GM12878 (cell line): Measurements from ENCODE around the gene ENDOU. TPM values are rescaled to one million over a fixed set of nuclear protein-coding genes. Genes with fewer than 3 reads are reported as not detected.

ENCODE experiments used
- ATAC-seq: fragments of 200-7000 bp; cut with Tn5 transposase; 3 replicates; pipeline ENCODE4 v1.9.1; 2020; ENCODE audit warnings: mild to moderate bottlenecking, moderate library complexity
- BruUV-seq: library from RNA; stranded (reverse); fragments of 400-500 nt; replicated peaks from 2 replicates; lab custom pipeline; 2021; lab: Mats Ljungman, UMichigan
- CTCF ChIA-PET: fragments of 300-600 bp; sonication (Branson Sonifier 250); formaldehyde crosslinking; extraction: SDS; loops from one replicate; lab custom pipeline; 2021; ENCODE audit warnings: inconsistent platforms; lab: Yijun Ruan, JAX
- POLR2A ChIA-PET: fragments of 350-600 bp; formaldehyde crosslinking; extraction: SDS; loops from one replicate; lab custom pipeline; 2021; ENCODE audit warnings: inconsistent platforms; lab: Charles Lee
- RAD21 ChIA-PET: fragments of 300-600 bp; sonication (Branson Sonifier 250); formaldehyde crosslinking; loops from one replicate; lab custom pipeline; 2023; ENCODE audit warnings: antibody characterized with exemption; ENCODE audit not compliant: unreplicated experiment; lab: Charles Lee
- SMC1A ChIA-PET: fragments of 300-600 bp; sonication (Branson Sonifier 250); formaldehyde crosslinking; loops from one replicate; lab custom pipeline; 2023; ENCODE audit not compliant: unreplicated experiment, uncharacterized antibody; lab: Charles Lee
- DNase-seq: peaks from one replicate; pipeline ENCODE4 v3.0.0-alpha.2; 2011; ENCODE audit warnings: low read depth, low spot score
- FAIRE-seq: peaks from 3 replicates; lab custom pipeline; 2011; peaks lifted over from hg19 to GRCh38; lab: Jason Lieb, UNC
- H2AFZ ChIP-seq: 2 replicates; pipeline ENCODE4 v1.6.0; 2011; ENCODE audit warnings: low read depth, low read length, control low read depth; ENCODE audit not compliant: control insufficient read depth
- H3K27ac ChIP-seq: 2 replicates; pipeline ENCODE4 v1.5.1; 2011; ENCODE audit warnings: control low read depth; ENCODE audit not compliant: control insufficient read depth, insufficient read depth
- H3K27me3 ChIP-seq, 2 experiments: replicated peaks in 1 of 2; 2 replicates each; pipeline versions ENCODE4 v1.6.0 to v1.6.1; 2011; ENCODE audit warnings: low read length in 1 of 2; ENCODE audit not compliant: control insufficient read depth in 2 of 2, insufficient read depth in 2 of 2
- H3K36me3 ChIP-seq, 2 experiments: 2 replicates each; pipeline ENCODE4 v1.5.1; 2011; ENCODE audit warnings: low read length in 1 of 2; ENCODE audit not compliant: control insufficient read depth in 2 of 2, insufficient read depth in 2 of 2
- H3K4me1 ChIP-seq: 2 replicates; pipeline ENCODE4 v1.6.1; 2011; ENCODE audit warnings: mild to moderate bottlenecking, low read length, moderate library complexity, mixed read lengths; ENCODE audit not compliant: control insufficient read depth, insufficient read depth
- H3K4me2 ChIP-seq: 2 replicates; pipeline ENCODE4 v1.6.0; 2011; ENCODE audit warnings: control low read depth; ENCODE audit not compliant: control insufficient read depth, insufficient read depth
- H3K4me3 ChIP-seq: fragments of 200-600 bp; sonication (generic); 2 replicates; pipeline ENCODE4 v1.5.1; 2016
- H3K79me2 ChIP-seq: 2 replicates; pipeline ENCODE4 v1.6.0; 2011; ENCODE audit warnings: low read length; ENCODE audit not compliant: control insufficient read depth, insufficient read depth
- H3K9ac ChIP-seq: 2 replicates; pipeline ENCODE4 v1.8.0; 2011; ENCODE audit warnings: low read length, control low read depth, mixed read lengths; ENCODE audit not compliant: control insufficient read depth, insufficient read depth
- H3K9me3 ChIP-seq: replicated peaks from 3 replicates; pipeline ENCODE4 v1.5.1; 2011; ENCODE audit warnings: mild to moderate bottlenecking, low read length; ENCODE audit not compliant: control insufficient read depth, insufficient read depth
- H4K20me1 ChIP-seq: 2 replicates; pipeline ENCODE4 v1.6.0; 2011; ENCODE audit not compliant: control insufficient read depth, insufficient read depth
- BRCA1 ChIP-seq: IDR thresholded peaks from 2 replicates; pipeline ENCODE4 v1.6.1; 2011; ENCODE audit warnings: low read depth, low read length, improper control_type of control experiment
- CBX5 ChIP-seq: sonication (generic); IDR thresholded peaks from 2 replicates; pipeline ENCODE4 v1.6.1; 2016; ENCODE audit warnings: low read depth, moderate library complexity, mild to moderate bottlenecking, inconsistent platforms
- FOXM1 ChIP-seq: IDR thresholded peaks from 2 replicates; pipeline ENCODE4 v1.6.1; 2012; ENCODE audit warnings: low read depth, mild to moderate bottlenecking, inconsistent platforms, low read length, moderate library complexity
- GATAD2B ChIP-seq: fragments of 450-650 bp; conservative IDR thresholded peaks from 2 replicates; pipeline ENCODE4 v1.6.1; 2017; ENCODE audit warnings: low read depth, mild to moderate bottlenecking, moderate library complexity
- JUND ChIP-seq: IDR thresholded peaks from 2 replicates; pipeline ENCODE4 v1.6.1; 2012; ENCODE audit warnings: low read depth, mild to moderate bottlenecking, low read length, improper control_type of control experiment, moderate library complexity
- PAX5 ChIP-seq: IDR thresholded peaks from 2 replicates; pipeline ENCODE4 v1.6.1; 2011; ENCODE audit warnings: low read depth, low read length, borderline replicate concordance
- TAF1 ChIP-seq: IDR thresholded peaks from 2 replicates; pipeline ENCODE4 v1.6.1; 2011; ENCODE audit warnings: mild to moderate bottlenecking, low read depth, low read length, borderline replicate concordance
- WGBS: methylation state at CpG from one replicate; pipeline ENCODE4 v1.1.6; 2016; ENCODE audit warnings: low lambda C conversion rate; ENCODE audit not compliant: insufficient replicate concordance, insufficient coverage; ENCODE audit errors: missing lambda C conversion rate; 5-methylcytosine and 5-hydroxymethylcytosine counted together
- in situ Hi-C: fragments of 300-500 bp; cut with MboI; formaldehyde crosslinking; loops from 9 replicates; pipeline ENCODE4 v1.14.3; 2018; ENCODE audit warnings: mixed read lengths
- intact Hi-C: fragments of 100-400 bp; cut with micrococcal nuclease; formaldehyde crosslinking; loops from one replicate; pipeline ENCODE4 v1.14.2; 2022; ENCODE audit not compliant: unreplicated experiment
- polyA plus RNA-seq, 11 experiments: library from polyadenylated mRNA; depleted of rRNA in 4 of 11; unstranded in 6 of 11; stranded (reverse) in 5 of 11; fragments of >200 nt; fragmentation: Nextera tagmentation in 4 of 11; fragmentation: Illumina TruSeq in 1 of 11; extraction: Ambion mirVana in 4 of 11; extraction: Trizol in 1 of 11; gene quantifications; 1 replicate in 1 of 11; 2 replicates in 10 of 11; pipeline versions ENCODE4 v1.2.1 to v1.2.3, GENCODE V29; 2011 to 2016; ENCODE audit warnings: inconsistent platforms in 2 of 11, missing spikeins in 2 of 11, low read depth in 1 of 11
- total RNA-seq, 4 experiments: library from RNA; depleted of rRNA in 3 of 4; stranded (reverse); fragments of >200 nt in 3 of 4; fragmentation: Illumina TruSeq in 1 of 4; extraction: Trizol in 1 of 4; gene quantifications; 2 replicates each; pipeline versions ENCODE4 v1.2.1 to v1.2.3, GENCODE V29; 2013 to 2021
- TF ChIP-seq, protein P1 (sequence below): fragments of 450-650 bp; IDR thresholded peaks from 2 replicates; pipeline ENCODE4 v1.6.1; 2016; ENCODE audit warnings: mild to moderate bottlenecking, moderate library complexity, borderline replicate concordance

The ENDOU gene
- total and polyA plus RNA-seq, 10 of the 15 experiments (the other 5 are each of a cell fraction or from before 2014, with no cell fraction given) = 0.03 to 0.17 (median 0.10) TPM; not detected in 4

DNA sequence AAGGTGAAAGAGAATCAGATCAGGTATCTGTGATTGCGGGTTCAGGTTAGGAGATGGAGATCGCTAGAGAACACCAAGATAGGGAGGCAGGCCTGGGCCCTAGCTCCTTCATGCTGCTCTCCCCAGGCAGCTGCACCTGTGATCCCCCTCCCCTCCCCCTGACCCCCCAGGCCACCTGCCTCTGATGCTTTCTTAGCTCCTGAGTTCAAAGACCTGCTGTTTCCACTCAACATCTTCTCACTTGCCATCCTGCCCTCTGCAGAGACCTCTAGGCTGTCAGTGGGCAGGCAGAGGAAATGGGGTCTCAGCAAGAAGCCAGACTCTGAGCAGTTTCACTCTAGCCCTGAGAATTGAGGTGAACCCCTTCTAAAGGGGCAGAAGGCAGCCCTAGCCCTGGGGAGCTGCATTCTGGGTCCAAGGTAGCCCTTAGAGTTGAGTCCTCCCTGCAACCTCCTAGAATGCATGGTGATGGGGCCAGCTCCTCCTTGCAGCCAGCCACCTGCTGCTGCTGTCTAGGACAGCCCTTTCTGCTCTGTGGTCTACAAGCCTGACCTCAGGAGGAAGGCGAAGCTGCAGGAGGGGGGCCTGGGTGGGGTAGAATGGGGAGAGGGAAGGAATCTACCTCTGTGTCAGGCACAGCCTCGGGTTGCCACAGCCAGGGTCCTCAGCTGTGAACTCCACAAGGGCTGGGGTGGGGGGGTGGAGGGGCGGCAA is 41.4 kb upstream of the ENDOU start:
- Histone ChIP-seq H3K4me1 (no peaks in the 10 kb centered on the region), H3K27ac (no peak overlapping the region), H3K79me2 (no peaks in the 10 kb centered on the region), H3K9ac (no peak overlapping the region), H4K20me1 (no peaks in the 10 kb centered on the region), H3K9me3 (no peaks in the 10 kb centered on the region), H3K27me3 (no peaks in the 10 kb centered on the region), H3K4me2 (no peak overlapping the region), H3K36me3 (no peaks in the 10 kb centered on the region), H3K4me3 (no peak overlapping the region), H2AFZ (no peak overlapping the region)
- SMC1A ChIA-PET = interaction anchor here (0.7 to 7.2 kb wide), 22 partner anchors 9 to 115 kb away, joined by 3 to 267 read pairs (median 6); partner anchors contain the start of genes ENDOU and RAPGEF3
- no peak for DNase-seq
- TF ChIP-seq GATAD2B (no peak), BRCA1 (no peak), PAX5 (no peak), TAF1 (no peak), CBX5 (no peak), JUND (no peak), FOXM1 (no peak)
- TF ChIP-seq, protein P1, sequence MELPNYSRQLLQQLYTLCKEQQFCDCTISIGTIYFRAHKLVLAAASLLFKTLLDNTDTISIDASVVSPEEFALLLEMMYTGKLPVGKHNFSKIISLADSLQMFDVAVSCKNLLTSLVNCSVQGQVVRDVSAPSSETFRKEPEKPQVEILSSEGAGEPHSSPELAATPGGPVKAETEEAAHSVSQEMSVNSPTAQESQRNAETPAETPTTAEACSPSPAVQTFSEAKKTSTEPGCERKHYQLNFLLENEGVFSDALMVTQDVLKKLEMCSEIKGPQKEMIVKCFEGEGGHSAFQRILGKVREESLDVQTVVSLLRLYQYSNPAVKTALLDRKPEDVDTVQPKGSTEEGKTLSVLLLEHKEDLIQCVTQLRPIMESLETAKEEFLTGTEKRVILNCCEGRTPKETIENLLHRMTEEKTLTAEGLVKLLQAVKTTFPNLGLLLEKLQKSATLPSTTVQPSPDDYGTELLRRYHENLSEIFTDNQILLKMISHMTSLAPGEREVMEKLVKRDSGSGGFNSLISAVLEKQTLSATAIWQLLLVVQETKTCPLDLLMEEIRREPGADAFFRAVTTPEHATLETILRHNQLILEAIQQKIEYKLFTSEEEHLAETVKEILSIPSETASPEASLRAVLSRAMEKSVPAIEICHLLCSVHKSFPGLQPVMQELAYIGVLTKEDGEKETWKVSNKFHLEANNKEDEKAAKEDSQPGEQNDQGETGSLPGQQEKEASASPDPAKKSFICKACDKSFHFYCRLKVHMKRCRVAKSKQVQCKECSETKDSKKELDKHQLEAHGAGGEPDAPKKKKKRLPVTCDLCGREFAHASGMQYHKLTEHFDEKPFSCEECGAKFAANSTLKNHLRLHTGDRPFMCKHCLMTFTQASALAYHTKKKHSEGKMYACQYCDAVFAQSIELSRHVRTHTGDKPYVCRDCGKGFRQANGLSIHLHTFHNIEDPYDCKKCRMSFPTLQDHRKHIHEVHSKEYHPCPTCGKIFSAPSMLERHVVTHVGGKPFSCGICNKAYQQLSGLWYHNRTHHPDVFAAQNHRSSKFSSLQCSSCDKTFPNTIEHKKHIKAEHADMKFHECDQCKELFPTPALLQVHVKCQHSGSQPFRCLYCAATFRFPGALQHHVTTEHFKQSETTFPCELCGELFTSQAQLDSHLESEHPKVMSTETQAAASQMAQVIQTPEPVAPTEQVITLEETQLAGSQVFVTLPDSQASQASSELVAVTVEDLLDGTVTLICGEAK = no peak
- no peak for FAIRE-seq
- POLR2A ChIA-PET = interaction anchor here (1.0 to 5.7 kb wide), 2 partner anchors 24 to 111 kb away, joined by 3 to 40 read pairs; no protein-coding TSS in a partner anchor
- BruUV-seq = no TSS peak
- intact Hi-C loops (loop anchor here (1.0 kb wide), 2 partner anchors 24 to 51 kb away; no protein-coding TSS in a partner anchor), in situ Hi-C loops (no loop called here)
- peak; percentile 29 for ATAC-seq
- CTCF ChIA-PET = interaction anchor here (0.6 to 19.3 kb wide), 29 partner anchors 10 to 734 kb away, joined by 3 to 814 read pairs (median 6); partner anchors contain the start of genes ENDOU, RAPGEF3 and RPAP3
- WGBS = 63% methylated on average over 4 of the region's 5 CpGs
- RAD21 ChIA-PET = interaction anchor here (0.6 to 8.9 kb wide), 20 partner anchors 11 to 329 kb away, joined by 3 to 327 read pairs (median 6); partner anchors contain the start of gene RAPGEF3
